ENCODE measurements around the gene CLIP1. TPM values are rescaled to one million over a fixed set of nuclear protein-coding genes. Genes with fewer than 3 reads are reported as not detected.

The CLIP1 gene
- total and polyA plus RNA-seq, 2 of the 4 experiments (the other 2 are of a cell fraction) = 38.0 to 54.8 TPM

- Histone ChIP-seq H4K8ac (ENCODE audit: low read depth in 2 of 2, low read length in 2 of 2) (peak overlapping the region; percentile 10 to 67; a peak in 1 of 4 replicates), H2BK120ac (ENCODE audit: low read depth, low read length) (peak overlapping the region; percentile 60), H3K27me3 (ENCODE audit: control insufficient read depth, insufficient read depth, low read length) (no peaks in the 10 kb centered on the region), H4K5ac (ENCODE audit: low read depth, low read length) (peak overlapping the region; percentile 94), H3K4me3 (ENCODE audit: insufficient read depth, low read depth, low read length) (no peak overlapping the region), H4K91ac (ENCODE audit: insufficient read depth, low read depth, low read length) (peak overlapping the region; percentile 79; the same call in 1 of the 2 replicates), H3K56ac (ENCODE audit: extremely low read depth, insufficient read depth, low read length) (no peak overlapping the region), H2AK9ac (replicated peaks; ENCODE audit: low read depth, low read length, poor library complexity) (no peak overlapping the region), H2AFZ (replicated peaks; ENCODE audit: low read length, poor library complexity) (no peak overlapping the region), H3K36me3 (ENCODE audit: control insufficient read depth, insufficient read depth, low read length) (peaks cover 27% of the 10 kb centered on the region), H3K9me3 (ENCODE audit: control insufficient read depth, insufficient read depth, low read length) (no peaks in the 10 kb centered on the region), H3K9ac (ENCODE audit: low read depth, low read length) (peak overlapping the region; percentile 38; the same call in 1 of the 2 replicates), H2BK20ac (ENCODE audit: low read depth, low read length) (peak overlapping the region; percentile 83), H3K4ac (ENCODE audit: low read depth, low read length) (peak overlapping the region; percentile 80; the same call in 1 of the 2 replicates), H3K18ac (ENCODE audit: low read depth, low read length) (peak overlapping the region; percentile 92), H2AK5ac (ENCODE audit: low read depth, low read length) (peak overlapping the region; percentile 91; the same call in 1 of the 2 replicates), H3K14ac (replicated peaks; ENCODE audit: low read depth, low read length) (peak overlapping the region; percentile 90), H3K4me2 (ENCODE audit: low read depth, low read length) (peak overlapping the region; percentile 69; the same call in 1 of the 2 replicates), H2BK5ac (ENCODE audit: low read depth, low read length, poor library complexity, severe bottlenecking) (peak overlapping the region; percentile 96), H4K20me1 (ENCODE audit: insufficient read depth, low read length) (no peaks in the 10 kb centered on the region; the same call in 1 of the 2 replicates), H3K9me1 (ENCODE audit: insufficient read depth, low read length) (0 out of 2 replicates have a peak, but pooled peaks cover 6% of the 10 kb centered on the region), H2BK15ac (ENCODE audit: low read depth, low read length) (peak overlapping the region; percentile 60; the same call in 2 of the 3 replicates), H3K27ac (ENCODE audit: insufficient read depth, low read length) (peak overlapping the region; percentile 82; the same call in 1 of the 2 replicates), H3K4me1 (ENCODE audit: control insufficient read depth, insufficient read depth, low read length) (peaks cover 4% of the 10 kb centered on the region; the same call in 1 of the 2 replicates), H3K79me1 (ENCODE audit: low read depth in 1 of 2, low read length in 2 of 2) (peaks cover 5 to 16% of the 10 kb centered on the region in 2 experiments; a peak in 3 of 4 replicates), H3K23ac (ENCODE audit: low read depth, low read length) (peak overlapping the region; percentile 11; the same call in 1 of the 2 replicates)
- DNase-seq (peak; percentile 84), ATAC-seq (ENCODE audit: low read depth) (peak; percentile 94)
- intact Hi-C loops (cut with micrococcal nuclease) (loop anchor here (1.0 to 5.0 kb wide), 3 partner anchors 50 to 134 kb away; no protein-coding TSS in a partner anchor), dilution Hi-C loops (cut with HindIII; ENCODE audit: low sequenced_read_pairs, unreplicated experiment) (no loop called here), in situ Hi-C loops (cut with MboI; ENCODE audit: low sequenced_read_pairs) (no loop called here)
- no TSS peak for BruUV-seq (replicated peaks)
- WGBS, 2 experiments (ENCODE audit: extremely low coverage in 2 of 2, insufficient read length in 1 of 2) = no CpG with 5 or more reads among the region's 3 CpGs
- CTCF ChIA-PET = interaction anchor here (0.5 to 3.9 kb wide), 10 partner anchors 12 to 135 kb away, joined by 3 to 37 read pairs (median 3); no protein-coding TSS in a partner anchor
- POLR2A ChIA-PET (ENCODE audit: unreplicated experiment) = interaction anchor here (0.7 to 1.0 kb wide), 2 partner anchors 48 to 72 kb away, joined by 3 read pairs; no protein-coding TSS in a partner anchor
- TF ChIP-seq CHD1 (IDR thresholded peaks at IDR 0.05; ENCODE audit: low read depth, low read length) (no peak), MAFK (IDR thresholded peaks at IDR 0.05; ENCODE audit: low read depth, low read length) (no peak), USF2 (IDR thresholded peaks at IDR 0.05; ENCODE audit: low read depth, low read length) (no peak), CEBPB (IDR thresholded peaks at IDR 0.05; ENCODE audit: low read depth, low read length) (no peak), MXI1 (IDR thresholded peaks at IDR 0.05; ENCODE audit: borderline replicate concordance, low read depth, low read length) (no peak), NFE2L2 (IDR thresholded peaks at IDR 0.05; ENCODE audit: low read depth, low read length) (no peak), ELK1 (IDR thresholded peaks at IDR 0.05; ENCODE audit: borderline replicate concordance, low read depth, low read length) (no peak), RFX5 (IDR thresholded peaks at IDR 0.05; ENCODE audit: low read depth, low read length) (no peak), FOS (IDR thresholded peaks at IDR 0.05; ENCODE audit: low read depth, low read length) (no peak), BHLHE40 (IDR thresholded peaks at IDR 0.05; ENCODE audit: low read depth, low read length) (no peak), RCOR1 (IDR thresholded peaks at IDR 0.05; ENCODE audit: insufficient replicate concordance, low read length) (no peak), RAD21 (IDR thresholded peaks at IDR 0.05; ENCODE audit: low read length) (peak; percentile 80)
Observed at GRCh38 chr12:122471324-122472226, 49.1 kb upstream of the CLIP1 start.

Data from IMR-90 (cell line).